ENCODE data around the gene SUGP2. TPM values are rescaled to one million over a fixed set of nuclear protein-coding genes. Genes with fewer than 3 reads are reported as not detected.
"Not testable (repeated sequence)": the region's sequence is repeated elsewhere in the genome, so short reads cannot be mapped to it uniquely, and the experiment has no call there.

The SUGP2 gene
- total RNA-seq, 4 donors from 2014 or later, result 43.0 to 132 (median 57.9) TPM

- Histone ChIP-seq H3K36me3 (no peaks in the 10 kb centered on the region), H3K27ac (no peak overlapping the region), H3K4me1 (peaks cover 0 to 3% (median 0%) of the 10 kb centered on the region in 4 donors), H3K4me3 (no peak overlapping the region), H3K27me3 (peaks cover 12% of the 10 kb centered on the region), H3K9me3 (no peaks in the 10 kb centered on the region)
- in situ Hi-C loops (cut with MboI; ENCODE audit: low pct_ligation_motif_present in 1 of 4, low pct_unique_long_range_greater_than_20kb in 1 of 4, low sequenced_read_pairs in 3 of 4) (no loop called here), intact Hi-C loops (cut with DNase I; ENCODE audit: low total_unique reads) (loop anchor here (5.0 kb wide), 1 partner anchor 483 kb away; no protein-coding TSS in a partner anchor)
- no peak for DNase-seq
- 78 to 84% methylated on average over 3 to 4 of the region's 4 CpGs for WGBS, 2 donors (ENCODE audit: low coverage in 1 of 2)
- TF ChIP-seq CTCF (IDR thresholded peaks at IDR 0.05), result no peak
- no peak for TF ChIP-seq POLR2A (IDR thresholded peaks at IDR 0.05)
- no peak for TF ChIP-seq EP300 (IDR thresholded peaks at IDR 0.05; ENCODE audit: low read depth)
- TF ChIP-seq POLR2AphosphoS5 (IDR thresholded peaks at IDR 0.05), result no peak
Measured at GRCh38 chr19:18960370-18960769, 72.9 kb downstream of the SUGP2 start.

DNA sequence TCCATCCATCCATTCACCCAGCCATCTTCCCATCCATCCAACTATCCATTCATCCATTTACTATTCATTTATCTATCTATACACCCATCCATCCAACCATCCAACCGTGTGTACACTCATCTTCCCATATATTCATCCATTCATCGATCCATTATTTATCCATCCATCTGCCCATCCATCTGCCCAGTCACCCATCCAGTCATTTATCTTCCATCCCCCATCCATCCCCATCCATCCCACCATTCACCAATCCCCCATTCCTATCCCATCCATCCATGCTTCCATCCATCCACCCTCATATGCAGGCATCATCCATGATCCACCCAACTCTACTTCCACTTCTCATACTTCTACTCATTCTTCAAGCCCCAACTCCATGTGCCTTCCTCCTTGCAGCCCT lies 78.3 kb downstream of the SUGP2 start:
- WGBS, 2 donors (ENCODE audit: low coverage in 1 of 2), result 76 to 88% methylated on average over 2 of the region's 2 CpGs

GRCh38 chr19:18954094-18954493 lies 79.2 kb downstream of the SUGP2 start:
- H3K4me1 ChIP-seq, result no peaks in the 10 kb centered on the region
- no peak for TF ChIP-seq POLR2A (IDR thresholded peaks at IDR 0.05)
- no peak for TF ChIP-seq CTCF (IDR thresholded peaks at IDR 0.05)
- TF ChIP-seq EP300 (IDR thresholded peaks at IDR 0.05; ENCODE audit: low read depth), result no peak
- TF ChIP-seq POLR2AphosphoS5 (IDR thresholded peaks at IDR 0.05), result no peak
- 81 to 87% methylated on average over 3 of the region's 3 CpGs for WGBS, 2 donors (ENCODE audit: low coverage in 1 of 2)
- no peak overlapping the region for H3K4me3 ChIP-seq
- H3K27ac ChIP-seq, result no peak overlapping the region
- no peaks in the 10 kb centered on the region for H3K36me3 ChIP-seq
- no peaks in the 10 kb centered on the region for H3K9me3 ChIP-seq
- DNase-seq, result no peak
- intact Hi-C loops (cut with DNase I; ENCODE audit: low total_unique reads), result no loop called here
- no peaks in the 10 kb centered on the region for H3K27me3 ChIP-seq
- in situ Hi-C loops (cut with MboI; ENCODE audit: low pct_ligation_motif_present in 1 of 4, low pct_unique_long_range_greater_than_20kb in 1 of 4, low sequenced_read_pairs in 3 of 4), result no loop called here

More for the DNA sequence above, 78.3 kb downstream of the SUGP2 start:
- no peak for DNase-seq
- Histone ChIP-seq H3K27ac (no peak overlapping the region), H3K27me3 (no peaks in the 10 kb centered on the region), H3K9me3 (no peaks in the 10 kb centered on the region), H3K36me3 (no peaks in the 10 kb centered on the region), H3K4me1 (no peaks in the 10 kb centered on the region), H3K4me3 (no peak overlapping the region)
- in situ Hi-C loops (cut with MboI; ENCODE audit: low pct_ligation_motif_present in 1 of 4, low pct_unique_long_range_greater_than_20kb in 1 of 4, low sequenced_read_pairs in 3 of 4) (no loop called here), intact Hi-C loops (cut with DNase I; ENCODE audit: low total_unique reads) (loop anchor here (5.0 kb wide), 1 partner anchor 177 kb away; no protein-coding TSS in a partner anchor)
- TF ChIP-seq EP300 (IDR thresholded peaks at IDR 0.05; ENCODE audit: low read depth) (no peak), CTCF (IDR thresholded peaks at IDR 0.05) (no peak), POLR2A (IDR thresholded peaks at IDR 0.05) (no peak), POLR2AphosphoS5 (IDR thresholded peaks at IDR 0.05) (no peak)

GRCh38 chr19:18952364-18953003 lies 80.8 kb downstream of the SUGP2 start:
- WGBS, 2 donors (ENCODE audit: low coverage in 1 of 2), result 68 to 73% methylated on average over 3 to 17 of the region's 17 CpGs
- H3K27ac ChIP-seq; H3K4me3 ChIP-seq; H3K36me3 ChIP-seq; H3K9me3 ChIP-seq; DNase-seq; H3K27me3 ChIP-seq; in situ Hi-C loops (cut with MboI; ENCODE audit: low pct_ligation_motif_present in 1 of 4, low pct_unique_long_range_greater_than_20kb in 1 of 4, low sequenced_read_pairs in 3 of 4); intact Hi-C loops (cut with DNase I; ENCODE audit: low total_unique reads); H3K4me1 ChIP-seq: not testable (repeated sequence)

Data from transverse colon (tissue), 4 donors.